NCI-H2227 (cell line): Measurements from ENCODE around the gene SH3RF1.
"Not testable (repeated sequence)": the region's sequence is repeated elsewhere in the genome, so short reads cannot be mapped to it uniquely, and the experiment has no call there.

Experiments
- DNase-seq: peaks from one replicate; lab custom pipeline; 2025; ENCODE audit not compliant: unreplicated experiment; lab: John Stamatoyannopoulos, UW

The SH3RF1 gene

GRCh38 chr4:169277838-169278237, 7.1 kb upstream of the SH3RF1 start:
- DNase-seq, result not testable (repeated sequence)

GRCh38 chr4:169275180-169275579, 4.4 kb upstream of the SH3RF1 start:
- no peak for DNase-seq

- peak; percentile 30 for DNase-seq
Observed at GRCh38 chr4:169274033-169274432, 3.3 kb upstream of the SH3RF1 start.

- no peak for DNase-seq
Observed at GRCh38 chr4:169272265-169272886, 1.6 kb upstream of the SH3RF1 start.

- DNase-seq, result no peak
Observed at GRCh38 chr4:169271692-169272007, 894 bp upstream of the SH3RF1 start.

GRCh38 chr4:169269916-169270809, 593 bp downstream of the SH3RF1 start:
- DNase-seq, result peak; percentile 36

GRCh38 chr4:169268951-169269760, 1.6 kb downstream of the SH3RF1 start:
- no peak for DNase-seq

- DNase-seq, result no peak
Observed at GRCh38 chr4:169267070-169267469, 3.7 kb downstream of the SH3RF1 start.

- no peak for DNase-seq
Observed at GRCh38 chr4:169266661-169267060, 4.1 kb downstream of the SH3RF1 start.

- DNase-seq, result no peak
Observed at GRCh38 chr4:169266081-169266480, 4.7 kb downstream of the SH3RF1 start.

GRCh38 chr4:169263791-169264392, 6.9 kb downstream of the SH3RF1 start:
- DNase-seq, result no peak

GRCh38 chr4:169260217-169260866, 10.4 kb downstream of the SH3RF1 start:
- no peak for DNase-seq

GRCh38 chr4:169259271-169259670, 11.5 kb downstream of the SH3RF1 start:
- DNase-seq, result no peak

GRCh38 chr4:169258141-169258540, 12.6 kb downstream of the SH3RF1 start:
- no peak for DNase-seq

GRCh38 chr4:169256856-169257761, 13.6 kb downstream of the SH3RF1 start:
- no peak for DNase-seq

- no peak for DNase-seq
Observed at GRCh38 chr4:169256101-169256612, 14.6 kb downstream of the SH3RF1 start.

- DNase-seq, result no peak
Observed at GRCh38 chr4:169254546-169254983, 16.2 kb downstream of the SH3RF1 start.

- no peak for DNase-seq
Observed at GRCh38 chr4:169253904-169254303, 16.9 kb downstream of the SH3RF1 start.

- no peak for DNase-seq
Observed at GRCh38 chr4:169253113-169253671, 17.6 kb downstream of the SH3RF1 start.
